ENCODE results near the gene TMEM238L.

GRCh38 chr17:10798910-10799309, 5.0 kb downstream of the TMEM238L start:
- TF ChIP-seq CTCF (IDR thresholded peaks at IDR 0.05) = no peak
- no peak for TF ChIP-seq POLR2A (IDR thresholded peaks at IDR 0.05)

Measured in gastroesophageal sphincter (tissue), 3 donors.